OCI-LY1 (cell line): ENCODE data around the gene WDR53.
"Not testable (repeated sequence)": the region's sequence is repeated elsewhere in the genome, so short reads cannot be mapped to it uniquely, and the experiment has no call there.

Experiments
- H2AFZ ChIP-seq: fragments of 200-600 bp; sonication (generic), shearing (Covaris generic); 2 replicates; pipeline ENCODE4 v1.6.0; 2014; ENCODE audit warnings: antibody characterized with exemption, mild to moderate bottlenecking, low read length
- H3F3A ChIP-seq: fragments of 200-600 bp; sonication (generic), shearing (Covaris generic); 2 replicates; pipeline ENCODE4 v1.6.0; 2014; ENCODE audit warnings: mild to moderate bottlenecking, antibody characterized with exemption, low read length, moderate library complexity; ENCODE audit not compliant: insufficient read depth
- H3K27ac ChIP-seq: fragments of 200-600 bp; sonication (generic); 2 replicates; pipeline ENCODE4 v1.5.1; 2014; ENCODE audit warnings: low read length, mixed run types, mild to moderate bottlenecking, low read depth; ENCODE audit not compliant: poor library complexity, severe bottlenecking
- H3K27me3 ChIP-seq: fragments of 200-600 bp; sonication (generic); 2 replicates; pipeline ENCODE4 v1.6.0; 2014; ENCODE audit warnings: antibody characterized with exemption, mild to moderate bottlenecking, low read length, moderate library complexity; ENCODE audit not compliant: insufficient read depth
- H3K36me3 ChIP-seq: fragments of 200-600 bp; sonication (generic); 2 replicates; pipeline ENCODE4 v1.6.1; 2014; ENCODE audit warnings: mild to moderate bottlenecking, antibody characterized with exemption, low read length, moderate library complexity, mixed read lengths; ENCODE audit not compliant: insufficient read depth
- H3K4me1 ChIP-seq: fragments of 200-600 bp; sonication (generic); 2 replicates; pipeline ENCODE4 v1.5.1; 2014; ENCODE audit warnings: mild to moderate bottlenecking, low read length, moderate library complexity; ENCODE audit not compliant: insufficient read depth, severe bottlenecking
- H3K4me2 ChIP-seq: fragments of 200-600 bp; sonication (generic), shearing (Covaris generic); 2 replicates; pipeline ENCODE4 v1.6.1; 2014; ENCODE audit warnings: low read length
- H3K4me3 ChIP-seq: fragments of 200-600 bp; sonication (generic); 2 replicates; pipeline ENCODE4 v1.5.1; 2014; ENCODE audit warnings: low read length, low read depth, mild to moderate bottlenecking, mixed read lengths; ENCODE audit not compliant: poor library complexity, severe bottlenecking
- H3K79me2 ChIP-seq: fragments of 200-600 bp; shearing (Covaris generic); 2 replicates; pipeline ENCODE4 v1.6.1; 2016; ENCODE audit warnings: mixed run types, low read length, mixed read lengths; ENCODE audit not compliant: insufficient read depth
- H3K9ac ChIP-seq: fragments of 200-600 bp; sonication (generic), shearing (Covaris generic); 2 replicates; pipeline ENCODE4 v1.6.1; 2014; ENCODE audit warnings: mild to moderate bottlenecking, low read length, mixed read lengths
- H3K9me2 ChIP-seq: fragments of 200-600 bp; sonication (generic), shearing (Covaris generic); 2 replicates; pipeline ENCODE4 v1.6.1; 2014; ENCODE audit warnings: low read depth, mild to moderate bottlenecking, low read length, mixed read lengths
- H3K9me3 ChIP-seq: fragments of 200-600 bp; shearing (Covaris generic); 2 replicates; pipeline ENCODE4 v1.6.1; 2014; ENCODE audit warnings: low read length, mixed read lengths
- H4K20me1 ChIP-seq: fragments of 200-600 bp; sonication (generic), shearing (Covaris generic); 2 replicates; pipeline ENCODE4 v1.6.0; 2016; ENCODE audit warnings: mild to moderate bottlenecking, low read length; ENCODE audit not compliant: insufficient read depth
- CTCF ChIP-seq: fragments of 200-600 bp; sonication (generic), shearing (Covaris generic); IDR thresholded peaks from 2 replicates; pipeline ENCODE4 v1.5.1; 2017; ENCODE audit warnings: mild to moderate bottlenecking, antibody characterized with exemption, low read length, moderate library complexity, mixed read lengths
- EZH2 ChIP-seq: fragments of 200-600 bp; sonication (generic), shearing (Covaris generic); IDR thresholded peaks from 2 replicates; pipeline ENCODE4 v1.8.0; 2017; ENCODE audit warnings: borderline replicate concordance, mixed run types, mild to moderate bottlenecking, antibody characterized with exemption, low read length, moderate library complexity, mixed read lengths

WDR53 gene

GRCh38 chr3:196514350-196514716, 54.0 kb downstream of the WDR53 start:
- Histone ChIP-seq H3K9me2 (no peaks in the 10 kb centered on the region), H2AFZ (no peak overlapping the region), H4K20me1 (no peaks in the 10 kb centered on the region), H3K36me3 (no peaks in the 10 kb centered on the region), H3K27me3 (no peaks in the 10 kb centered on the region; the same call in 1 of the 2 replicates), H3K4me3 (no peak overlapping the region), H3F3A (no peaks in the 10 kb centered on the region), H3K9me3 (peaks cover 9% of the 10 kb centered on the region), H3K4me1 (peaks cover 9% of the 10 kb centered on the region), H3K9ac (no peak overlapping the region), H3K4me2 (no peak overlapping the region), H3K27ac (no peak overlapping the region), H3K79me2 (no peaks in the 10 kb centered on the region)
- TF ChIP-seq CTCF (no peak), EZH2 (no peak)

GRCh38 chr3:196513697-196514349, 54.5 kb downstream of the WDR53 start:
- no peak overlapping the region for H3K4me3 ChIP-seq
- H3F3A ChIP-seq, result no peaks in the 10 kb centered on the region
- no peak for TF ChIP-seq EZH2
- TF ChIP-seq CTCF, result no peak
- no peak overlapping the region for H3K4me2 ChIP-seq
- H3K9me2 ChIP-seq, result no peaks in the 10 kb centered on the region
- peaks cover 5% of the 10 kb centered on the region for H3K9me3 ChIP-seq
- no peaks in the 10 kb centered on the region; the same call in 1 of the 2 replicates for H3K27me3 ChIP-seq
- no peaks in the 10 kb centered on the region for H3K36me3 ChIP-seq
- no peak overlapping the region for H2AFZ ChIP-seq
- no peak overlapping the region for H3K27ac ChIP-seq
- H3K4me1 ChIP-seq, result peaks cover 9% of the 10 kb centered on the region
- H4K20me1 ChIP-seq, result no peaks in the 10 kb centered on the region
- no peaks in the 10 kb centered on the region for H3K79me2 ChIP-seq
- H3K9ac ChIP-seq, result no peak overlapping the region

- not testable (repeated sequence) for H3K4me2 ChIP-seq, H4K20me1 ChIP-seq, H3K36me3 ChIP-seq, H3F3A ChIP-seq, H3K9me2 ChIP-seq, H3K9ac ChIP-seq, H3K4me1 ChIP-seq, H3K27me3 ChIP-seq, H3K27ac ChIP-seq, H3K79me2 ChIP-seq, H3K4me3 ChIP-seq, H2AFZ ChIP-seq
- H3K9me3 ChIP-seq, result peaks cover 11% of the 10 kb centered on the region
Measured at GRCh38 chr3:196511646-196512425, 56.5 kb downstream of the WDR53 start.

- H3F3A ChIP-seq, H2AFZ ChIP-seq, H3K79me2 ChIP-seq, H3K9me2 ChIP-seq, H4K20me1 ChIP-seq, H3K4me2 ChIP-seq, H3K27me3 ChIP-seq, H3K27ac ChIP-seq, H3K4me3 ChIP-seq, H3K9ac ChIP-seq, H3K4me1 ChIP-seq, H3K36me3 ChIP-seq: not testable (repeated sequence)
- peaks cover 18% of the 10 kb centered on the region for H3K9me3 ChIP-seq
Measured at GRCh38 chr3:196511108-196511507, 57.2 kb downstream of the WDR53 start.
